Keratinocyte (primary cell): Measurements from ENCODE around the gene TAB2. TPM values are rescaled to one million over a fixed set of nuclear protein-coding genes. Genes with fewer than 3 reads are reported as not detected.
A peak's percentile ranks its signal among the peaks of the same experiment; 100 is the strongest.

ENCODE experiments used
- DNase-seq: peaks from one replicate; pipeline ENCODE4 v3.0.0-alpha.2; 2011; ENCODE audit warnings: low read depth, missing footprints, low spot score
- FAIRE-seq: peaks from 2 replicates; lab custom pipeline; 2011; peaks lifted over from hg19 to GRCh38; lab: Jason Lieb, UNC
- H2AFZ ChIP-seq: 2 replicates; pipeline ENCODE4 v1.6.0; 2012; ENCODE audit warnings: low read length, control low read depth, inconsistent platforms; ENCODE audit not compliant: control insufficient read depth
- H3K27ac ChIP-seq: 2 replicates; pipeline ENCODE4 v1.5.1; 2011; ENCODE audit warnings: low read length; ENCODE audit not compliant: control insufficient read depth, insufficient read depth
- H3K27me3 ChIP-seq: 3 replicates; pipeline ENCODE4 v1.6.0; 2011; ENCODE audit warnings: low read length; ENCODE audit not compliant: control insufficient read depth, insufficient read depth; ENCODE audit errors: extremely low read depth
- H3K36me3 ChIP-seq, 2 experiments: 2 replicates in 1 of 2; 3 replicates in 1 of 2; pipeline ENCODE4 v1.5.1; 2011; ENCODE audit warnings: low read length in 2 of 2, mild to moderate bottlenecking in 1 of 2; ENCODE audit not compliant: control insufficient read depth in 2 of 2, insufficient read depth in 2 of 2; ENCODE audit errors: extremely low read depth in 1 of 2
- H3K4me1 ChIP-seq: 3 replicates; pipeline ENCODE4 v1.5.1; 2011; ENCODE audit warnings: low read length; ENCODE audit not compliant: control insufficient read depth, insufficient read depth; ENCODE audit errors: extremely low read depth
- H3K4me2 ChIP-seq: 3 replicates; pipeline ENCODE4 v1.6.0; 2011; ENCODE audit warnings: low read depth, low read length; ENCODE audit not compliant: control insufficient read depth, insufficient read depth; ENCODE audit errors: extremely low read depth
- H3K4me3 ChIP-seq, 3 experiments: fragments of 200-600 bp in 1 of 3; sonication (generic) in 1 of 3; 2 replicates in 2 of 3; 3 replicates in 1 of 3; pipeline ENCODE4 v1.5.1; 2011 to 2016; ENCODE audit warnings: low read length in 3 of 3, mild to moderate bottlenecking in 3 of 3, control low read depth in 2 of 3, inconsistent platforms in 1 of 3, low read depth in 1 of 3, mixed read lengths in 1 of 3, mixed run types in 1 of 3, moderate library complexity in 1 of 3; ENCODE audit not compliant: control insufficient read depth in 2 of 3, insufficient read depth in 2 of 3; ENCODE audit errors: extremely low read depth in 1 of 3
- H3K79me2 ChIP-seq: 2 replicates; pipeline ENCODE4 v1.6.0; 2012; ENCODE audit warnings: low read length; ENCODE audit not compliant: control insufficient read depth, insufficient read depth
- H3K9ac ChIP-seq: 3 replicates; pipeline ENCODE4 v1.6.0; 2011; ENCODE audit warnings: low read length; ENCODE audit not compliant: control insufficient read depth, insufficient read depth; ENCODE audit errors: extremely low read depth
- H3K9me1 ChIP-seq: 3 replicates; pipeline ENCODE4 v1.6.0; 2011; ENCODE audit warnings: low read length; ENCODE audit not compliant: control insufficient read depth, insufficient read depth; ENCODE audit errors: extremely low read depth
- H3K9me3 ChIP-seq: 2 replicates; pipeline ENCODE4 v1.5.1; 2012; ENCODE audit warnings: low read depth, low read length; ENCODE audit not compliant: control insufficient read depth
- H4K20me1 ChIP-seq: 3 replicates; pipeline ENCODE4 v1.6.0; 2011; ENCODE audit warnings: low read length; ENCODE audit not compliant: control insufficient read depth, insufficient read depth; ENCODE audit errors: extremely low read depth
- EZH2 ChIP-seq: IDR thresholded peaks from one replicate; pipeline ENCODE4 v1.6.1; 2012; ENCODE audit warnings: inconsistent platforms, mild to moderate bottlenecking, low read length, moderate library complexity
- dilution Hi-C: fragments of 300-500 bp; cut with MboI; formaldehyde crosslinking; loops from one replicate; pipeline ENCODE4 v1.7.0; 2020; ENCODE audit warnings: low sequenced_read_pairs; ENCODE audit not compliant: extremely low pct_ligation_motif_present
- polyA plus RNA-seq, 5 experiments: library from polyadenylated mRNA; depleted of rRNA in 3 of 5; stranded (reverse) in 3 of 5; stranded (forward) in 1 of 5; unstranded in 1 of 5; fragments of >200 nt; gene quantifications; 1 replicate in 1 of 5; 2 replicates in 3 of 5; 3 replicates in 1 of 5; pipeline versions ENCODE4 v1.2.1 to v1.2.3, GENCODE V29; 2011 to 2012; ENCODE audit warnings: missing spikeins in 2 of 5, low read depth in 1 of 5, low replicate concordance in 1 of 5
- TF ChIP-seq, protein P1 (sequence below), 3 experiments: IDR thresholded peaks in 1 of 3; conservative IDR thresholded peaks in 1 of 3; optimal IDR thresholded peaks in 1 of 3; 2 replicates in 2 of 3; 3 replicates in 1 of 3; pipeline versions ENCODE3 to v1.5.1; 2011; ENCODE audit warnings: low read length in 3 of 3, mild to moderate bottlenecking in 3 of 3, moderate library complexity in 2 of 3, control low read depth in 1 of 3, inconsistent platforms in 1 of 3; ENCODE audit not compliant: insufficient read depth in 2 of 3; ENCODE audit errors: extremely low read depth in 1 of 3

TAB2 gene
- polyA plus RNA-seq, 1 donor (not counting 4 experiments of a cell fraction or from before 2014, with no cell fraction given), result 47.5 TPM

DNA sequence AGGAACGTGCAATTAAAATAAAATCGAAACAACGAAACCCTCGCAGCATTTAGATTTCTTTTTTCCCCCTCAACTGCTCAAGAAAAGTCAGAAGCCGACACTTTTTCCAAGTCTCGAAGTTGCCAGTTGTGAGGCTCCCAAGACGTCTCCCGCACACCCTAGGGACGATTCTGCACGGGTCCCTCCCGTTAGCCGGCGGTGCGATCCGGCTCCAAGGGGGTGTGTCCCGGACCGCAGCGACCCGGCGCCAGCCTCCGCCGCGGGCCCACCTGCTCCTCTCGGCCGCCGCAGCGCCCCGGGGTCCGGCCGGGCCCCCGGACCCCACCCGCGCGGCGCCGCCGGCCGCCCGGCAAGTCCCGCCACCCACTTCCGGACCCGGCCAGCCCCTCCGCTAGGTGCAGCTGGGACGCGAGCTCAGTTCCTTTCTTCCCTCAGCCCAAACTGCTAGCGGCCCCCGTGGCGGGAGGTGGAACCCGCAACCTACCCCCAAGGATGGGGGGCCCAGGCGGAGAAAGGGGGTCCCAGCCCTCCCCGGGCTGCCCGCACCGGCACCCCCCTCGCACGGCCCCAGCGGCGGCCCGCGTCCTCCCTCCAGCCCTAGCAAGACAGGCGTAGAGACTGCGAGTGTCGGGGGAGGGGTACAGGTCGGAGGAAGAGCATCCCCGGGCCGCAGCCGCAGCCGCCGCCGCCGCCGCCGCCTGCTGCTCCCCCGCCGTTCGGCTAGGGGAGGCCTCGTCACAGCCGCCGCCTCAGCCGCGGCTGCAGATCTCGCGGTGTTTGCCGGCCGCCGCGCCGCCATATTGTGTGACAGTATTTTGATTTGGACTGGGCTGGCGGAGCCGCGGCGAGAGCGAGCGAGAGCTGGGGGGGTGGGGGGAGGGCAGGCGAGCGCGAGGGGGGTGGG lies 520 bp upstream of the TAB2 start:
- Histone ChIP-seq H4K20me1 (no peaks in the 10 kb centered on the region), H2AFZ (peak overlapping the region; percentile 73), H3K79me2 (peaks cover 42% of the 10 kb centered on the region), H3K27me3 (no peaks in the 10 kb centered on the region), H3K9me3 (no peaks in the 10 kb centered on the region), H3K9ac (peak overlapping the region; percentile 92), H3K27ac (peak overlapping the region; percentile 81), H3K4me3 (peak overlapping the region; percentile 86 to 97 (median 86)), H3K36me3 (no peaks in the 10 kb centered on the region), H3K4me2 (peak overlapping the region; percentile 78), H3K9me1 (no peaks in the 10 kb centered on the region), H3K4me1 (peaks cover 12% of the 10 kb centered on the region)
- DNase-seq (no peak), FAIRE-seq (no peak)
- dilution Hi-C loops, result no loop called here
- TF ChIP-seq, protein P1, sequence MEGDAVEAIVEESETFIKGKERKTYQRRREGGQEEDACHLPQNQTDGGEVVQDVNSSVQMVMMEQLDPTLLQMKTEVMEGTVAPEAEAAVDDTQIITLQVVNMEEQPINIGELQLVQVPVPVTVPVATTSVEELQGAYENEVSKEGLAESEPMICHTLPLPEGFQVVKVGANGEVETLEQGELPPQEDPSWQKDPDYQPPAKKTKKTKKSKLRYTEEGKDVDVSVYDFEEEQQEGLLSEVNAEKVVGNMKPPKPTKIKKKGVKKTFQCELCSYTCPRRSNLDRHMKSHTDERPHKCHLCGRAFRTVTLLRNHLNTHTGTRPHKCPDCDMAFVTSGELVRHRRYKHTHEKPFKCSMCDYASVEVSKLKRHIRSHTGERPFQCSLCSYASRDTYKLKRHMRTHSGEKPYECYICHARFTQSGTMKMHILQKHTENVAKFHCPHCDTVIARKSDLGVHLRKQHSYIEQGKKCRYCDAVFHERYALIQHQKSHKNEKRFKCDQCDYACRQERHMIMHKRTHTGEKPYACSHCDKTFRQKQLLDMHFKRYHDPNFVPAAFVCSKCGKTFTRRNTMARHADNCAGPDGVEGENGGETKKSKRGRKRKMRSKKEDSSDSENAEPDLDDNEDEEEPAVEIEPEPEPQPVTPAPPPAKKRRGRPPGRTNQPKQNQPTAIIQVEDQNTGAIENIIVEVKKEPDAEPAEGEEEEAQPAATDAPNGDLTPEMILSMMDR (optimal IDR thresholded peaks at IDR 0.05 in 1 of 3, IDR thresholded peaks at IDR 0.05 in 1 of 3, conservative IDR thresholded peaks at IDR 0.05 in 1 of 3; ENCODE audit: extremely low read depth in 1 of 3, insufficient read depth in 2 of 3, low read length in 3 of 3), result no peak
- TF ChIP-seq EZH2, result no peak

DNA sequence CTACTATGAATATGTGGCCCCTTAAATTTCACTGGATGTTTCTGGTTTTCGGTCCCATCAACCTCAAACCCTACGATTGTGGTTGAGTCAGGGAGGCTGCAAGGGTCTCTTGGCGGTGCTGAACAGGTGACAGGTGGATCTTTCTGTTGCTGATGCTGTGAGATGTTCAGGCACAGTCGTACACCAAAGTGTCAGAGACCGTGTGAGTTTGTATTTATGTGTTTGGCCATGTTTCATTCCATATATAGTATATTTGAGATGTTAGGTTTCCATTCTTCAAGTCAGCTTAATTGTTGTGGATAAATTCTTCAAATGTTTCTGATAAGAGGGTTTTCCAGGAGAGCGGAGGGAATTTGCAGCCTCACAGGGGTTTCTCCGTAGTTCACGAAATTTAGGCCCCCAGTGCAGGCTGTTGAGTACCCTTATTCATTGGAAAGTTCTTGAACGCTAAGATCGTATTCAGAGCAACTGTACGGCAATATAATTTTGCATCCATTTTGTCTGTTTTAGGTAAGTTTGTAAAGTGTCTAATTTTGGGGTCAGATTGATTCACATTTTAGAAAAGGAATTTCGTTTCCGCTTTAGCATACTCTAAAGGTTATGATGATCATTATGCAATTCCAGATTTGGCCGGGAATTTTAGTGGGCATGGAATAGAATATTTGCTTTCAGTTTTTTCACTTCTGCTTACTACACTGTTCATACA lies 1.2 kb downstream of the TAB2 start:
- no peaks in the 10 kb centered on the region for H3K36me3 ChIP-seq
- peak overlapping the region; percentile 78 for H3K4me2 ChIP-seq
- no peaks in the 10 kb centered on the region for H4K20me1 ChIP-seq
- DNase-seq (no peak), FAIRE-seq (peak; percentile 61)
- peak overlapping the region; percentile 80 for H3K9ac ChIP-seq
- no peaks in the 10 kb centered on the region for H3K9me3 ChIP-seq
- peak overlapping the region; percentile 60 for H3K27ac ChIP-seq
- TF ChIP-seq, protein P1 (optimal IDR thresholded peaks at IDR 0.05 in 1 of 3, IDR thresholded peaks at IDR 0.05 in 1 of 3, conservative IDR thresholded peaks at IDR 0.05 in 1 of 3; ENCODE audit: extremely low read depth in 1 of 3, insufficient read depth in 2 of 3, low read length in 3 of 3), result no peak
- no peak for TF ChIP-seq EZH2
- H3K27me3 ChIP-seq, result no peaks in the 10 kb centered on the region
- peak overlapping the region; percentile 80 to 97 (median 80) for H3K4me3 ChIP-seq
- peaks cover 12% of the 10 kb centered on the region for H3K4me1 ChIP-seq
- H3K79me2 ChIP-seq, result peaks cover 59% of the 10 kb centered on the region
- dilution Hi-C loops, result no loop called here
- no peak overlapping the region for H2AFZ ChIP-seq
- H3K9me1 ChIP-seq, result no peaks in the 10 kb centered on the region
